NCI-H1436 treated with DMSO at 0.1 percent for 48 hours (cell line): Measurements from ENCODE around the gene DPP10.

ENCODE experiments used
- DNase-seq: peaks from one replicate; lab custom pipeline; 2025; lab: John Stamatoyannopoulos, UW

DPP10 gene

DNA sequence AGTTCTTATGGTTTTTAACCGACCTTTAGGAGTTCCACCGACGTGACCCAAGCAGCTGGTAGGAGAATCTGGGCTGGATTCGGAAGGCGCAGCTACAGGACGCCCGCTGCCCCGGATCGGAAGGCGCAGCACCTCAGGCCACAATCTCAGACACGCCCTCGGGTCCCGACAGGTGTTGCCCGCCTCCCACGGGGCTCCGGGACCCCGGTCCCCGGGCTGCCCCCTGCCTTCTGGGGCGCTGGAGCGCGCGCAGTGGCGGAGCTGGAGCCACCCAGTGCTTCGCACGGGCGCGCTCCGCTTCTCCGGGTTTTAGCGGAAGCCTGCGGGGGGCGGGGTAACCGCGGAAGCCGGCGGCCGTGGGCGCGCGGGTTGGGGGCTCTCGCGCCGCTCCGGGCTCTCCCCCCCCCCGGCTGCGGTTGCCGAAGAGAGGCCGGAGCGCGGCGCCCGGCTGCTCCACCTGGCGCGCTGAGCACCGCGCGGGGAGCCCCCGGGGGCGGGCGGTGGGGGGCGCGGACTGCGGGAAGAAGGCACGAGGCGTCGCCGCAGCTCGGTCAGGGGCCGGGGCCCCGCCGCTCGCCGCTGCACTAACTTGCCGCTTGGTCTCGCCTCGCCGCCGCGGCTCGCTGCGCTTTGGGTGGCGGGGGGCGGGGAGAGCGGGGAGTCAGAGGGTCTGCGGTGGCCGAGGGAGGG lies 718.8 kb downstream of the DPP10 start:
- peak; percentile 24 for DNase-seq

DNA sequence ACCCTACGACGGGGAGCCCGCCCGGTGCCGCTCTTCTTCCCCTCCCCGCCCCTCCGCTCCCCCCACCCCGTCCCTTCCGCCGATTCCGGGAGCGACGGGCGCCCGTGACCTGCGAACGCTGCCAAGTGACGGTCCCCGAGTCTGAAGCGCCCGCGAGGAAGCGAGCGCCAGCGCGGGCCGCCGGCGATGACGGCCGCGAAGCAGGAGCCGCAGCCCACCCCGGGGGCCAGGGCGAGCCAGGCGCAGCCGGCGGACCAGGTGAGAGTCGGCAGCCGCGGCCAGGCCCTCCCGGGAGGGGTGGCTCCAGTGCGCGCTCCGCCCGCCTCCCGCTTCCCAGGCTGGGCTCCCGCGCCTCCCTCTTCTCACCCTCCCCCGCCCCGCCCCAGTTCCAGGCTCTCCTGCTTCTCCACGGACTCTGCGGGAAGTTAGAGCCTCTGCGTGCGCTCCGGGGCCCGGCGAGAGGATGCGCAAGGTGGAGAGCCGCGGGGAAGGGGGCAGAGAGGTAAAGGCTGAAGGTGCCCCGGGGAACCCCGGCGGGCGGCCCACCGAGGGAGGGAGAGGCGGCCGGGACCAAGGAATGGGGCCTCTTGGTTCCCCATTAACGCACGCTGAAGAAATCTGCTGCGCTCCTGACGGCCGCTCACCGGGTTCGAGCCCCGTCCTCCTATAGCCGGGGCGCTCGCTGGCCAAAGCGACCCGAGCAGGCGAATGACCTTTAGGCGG lies 719.5 kb downstream of the DPP10 start:
- no peak for DNase-seq

DNA sequence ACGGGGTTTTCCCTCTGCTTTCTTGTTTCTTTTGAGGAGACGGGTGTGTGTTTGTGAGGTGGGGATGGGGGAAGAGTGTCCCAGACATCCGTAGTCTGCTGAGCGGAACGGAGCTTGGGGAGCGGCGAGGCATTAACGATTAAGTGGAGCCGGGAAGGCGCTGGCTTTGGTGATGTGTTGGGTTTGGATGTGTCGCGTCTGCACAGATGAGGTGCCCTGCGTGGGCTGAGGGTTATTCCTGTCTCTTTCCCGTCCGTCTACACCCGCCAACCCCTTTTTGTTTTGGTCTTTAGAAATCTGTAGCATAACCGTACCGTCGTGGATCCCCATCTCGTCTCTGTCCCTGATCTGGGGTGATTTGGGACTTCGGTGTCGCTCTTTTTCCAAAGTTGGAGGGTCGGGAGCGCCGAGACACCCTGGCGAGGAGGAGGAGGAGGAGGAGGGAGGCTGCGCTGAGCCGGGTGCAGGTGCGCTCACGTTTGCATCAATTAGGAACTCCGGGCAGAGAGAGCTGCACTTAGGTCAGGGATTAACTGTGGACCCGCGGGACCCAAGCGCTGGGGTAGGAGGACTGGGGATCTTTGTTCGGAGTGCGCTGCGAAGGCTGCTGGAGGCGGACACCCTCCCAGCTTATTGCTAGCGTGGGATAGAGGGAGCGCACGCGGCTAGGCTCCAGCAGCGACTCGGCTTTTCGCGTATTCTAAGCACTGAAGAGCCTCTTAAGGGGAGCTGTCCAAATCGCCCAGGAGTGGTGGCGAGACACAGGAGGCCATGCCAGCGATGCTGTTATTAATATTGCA lies 720.3 kb downstream of the DPP10 start:
- no peak for DNase-seq

DNA sequence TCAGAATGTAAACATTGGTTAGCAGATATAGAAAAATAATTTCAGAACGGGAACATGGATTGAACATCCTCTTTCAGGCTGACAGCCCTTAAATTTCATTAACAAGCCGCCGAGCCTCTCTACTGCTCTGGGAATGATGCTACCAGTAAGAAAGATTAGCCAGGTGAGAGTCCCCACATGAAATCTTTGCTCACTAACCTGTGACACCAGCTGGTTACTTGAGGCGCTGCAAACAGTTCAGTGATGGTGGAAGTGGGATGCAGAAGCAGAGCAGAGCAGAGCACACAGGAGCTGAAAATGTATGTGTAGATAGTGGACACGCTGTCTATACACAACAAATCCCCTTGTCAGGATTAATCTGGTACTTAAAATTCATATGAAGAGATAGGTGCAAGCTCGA lies 721.1 kb downstream of the DPP10 start:
- DNase-seq, result no peak

DNA sequence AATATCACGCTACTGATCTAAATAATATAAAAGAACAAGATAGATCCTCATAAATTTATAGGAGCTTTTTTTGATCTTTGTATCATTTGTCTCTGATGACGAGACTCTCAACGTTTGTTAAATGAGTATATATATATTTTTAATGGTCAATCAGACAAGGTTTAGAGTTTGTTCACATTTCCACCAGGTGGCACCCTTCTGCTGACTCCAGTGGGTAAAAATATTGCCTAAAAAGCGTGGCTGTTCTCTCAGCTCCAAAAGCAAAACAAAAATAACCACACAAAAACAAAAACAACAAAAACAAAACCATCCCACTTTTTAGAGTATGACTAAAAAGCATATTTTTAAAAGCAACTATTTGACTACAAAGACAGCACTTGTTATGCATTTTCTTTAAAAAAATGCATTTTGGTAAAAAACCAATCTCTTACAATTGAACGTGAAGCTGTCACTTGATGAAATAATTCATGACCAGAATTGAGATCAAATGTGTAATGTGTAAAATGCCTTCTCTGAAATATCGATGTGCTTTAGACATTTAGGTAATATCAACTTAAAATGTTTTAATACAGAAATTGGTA lies 723.2 kb downstream of the DPP10 start:
- DNase-seq, result no peak

DNA sequence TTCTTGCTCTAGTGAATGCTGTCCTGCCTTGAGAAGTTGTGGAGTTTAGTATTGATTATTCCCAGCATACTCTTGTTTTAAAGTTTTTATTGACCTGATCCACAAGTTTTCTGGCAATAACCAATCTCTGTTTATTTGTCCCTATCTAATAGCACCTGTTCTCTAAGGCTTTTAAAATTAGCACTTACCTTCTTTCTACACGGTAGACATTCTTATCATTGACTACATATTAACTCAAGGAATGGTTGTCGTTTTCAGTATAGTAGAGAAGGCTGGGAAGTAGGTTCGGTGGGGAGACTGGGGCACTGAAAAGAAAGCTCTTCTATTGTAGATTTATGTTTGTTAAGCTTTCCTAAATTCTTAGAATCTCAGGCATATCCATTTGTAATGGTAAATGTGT lies 726.0 kb downstream of the DPP10 start:
- DNase-seq, result no peak

DNA sequence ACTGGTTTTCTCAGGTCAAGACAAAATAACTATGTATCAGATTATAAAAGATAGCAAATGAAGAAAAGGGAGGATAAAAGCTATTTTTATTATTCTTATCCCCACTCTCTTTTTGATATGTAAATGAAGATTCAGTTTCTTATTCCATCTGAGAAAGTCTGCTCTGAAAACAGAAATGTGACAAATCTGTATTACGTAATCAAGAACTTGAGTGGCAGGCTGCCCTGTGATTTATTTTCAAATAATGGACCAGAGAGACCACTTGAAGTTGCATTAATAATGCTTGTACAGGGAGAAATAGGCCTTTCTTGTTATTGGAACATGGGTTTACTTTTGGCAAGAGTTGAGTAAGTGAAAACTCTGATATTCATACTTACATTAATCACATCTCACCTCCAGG lies 727.4 kb downstream of the DPP10 start:
- DNase-seq, result no peak

DNA sequence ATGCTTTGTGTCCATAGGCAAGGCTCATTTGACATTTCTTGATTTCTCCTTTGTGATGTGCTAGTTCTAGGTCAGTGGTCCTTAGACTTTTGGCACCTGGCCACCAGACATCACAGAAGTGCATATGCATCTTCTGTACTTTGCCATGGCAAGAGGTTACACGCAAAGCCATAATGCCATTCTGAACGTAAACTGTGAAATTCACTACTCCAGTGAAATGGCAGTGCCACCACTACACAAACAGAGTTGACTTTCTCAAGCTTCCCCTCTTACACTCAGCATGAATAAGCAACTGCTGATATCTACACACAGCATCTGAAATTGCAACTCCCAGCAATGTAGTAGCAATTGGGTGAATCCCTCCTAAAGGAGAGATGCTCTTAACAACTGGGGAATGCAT lies 729.3 kb downstream of the DPP10 start:
- DNase-seq, result no peak

DNA sequence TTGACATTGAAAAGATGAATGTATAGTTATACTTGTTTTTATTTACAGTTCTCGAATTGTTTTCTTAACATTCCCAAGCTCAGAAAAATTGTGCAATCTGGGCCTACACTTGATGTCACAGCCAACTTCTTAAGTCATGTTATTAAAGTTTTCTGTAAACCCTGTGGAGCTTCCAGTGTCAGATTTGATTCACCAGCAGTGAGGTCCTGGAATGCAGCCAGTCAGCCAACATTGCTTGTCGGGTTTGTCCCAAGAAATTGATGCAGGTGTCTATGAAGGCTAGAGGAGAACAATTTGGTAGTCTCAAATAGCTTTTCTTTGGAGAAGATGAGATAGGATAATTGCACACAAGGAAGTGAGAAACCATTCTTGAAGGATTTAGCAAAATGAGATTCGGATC lies 732.2 kb downstream of the DPP10 start:
- DNase-seq, result no peak

DNA sequence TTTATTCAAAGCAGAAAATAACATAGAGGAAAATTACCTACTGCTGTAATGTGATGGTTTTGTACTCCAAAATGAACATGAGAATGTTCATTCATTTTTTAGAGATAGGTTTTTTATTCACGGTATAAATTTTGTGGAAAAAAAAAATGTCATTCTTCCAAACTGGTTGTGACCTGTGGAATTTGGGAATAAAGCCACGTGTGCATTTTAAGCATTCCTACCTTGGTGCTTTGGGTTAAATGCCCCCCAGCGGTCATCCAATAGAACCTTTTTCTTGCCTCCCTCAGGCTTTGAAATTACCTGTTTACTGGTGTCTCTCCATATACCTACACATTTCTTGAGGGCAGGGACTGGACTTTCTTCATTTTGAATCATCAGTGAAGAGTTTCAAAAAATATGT lies 740.7 kb downstream of the DPP10 start:
- no peak for DNase-seq

DNA sequence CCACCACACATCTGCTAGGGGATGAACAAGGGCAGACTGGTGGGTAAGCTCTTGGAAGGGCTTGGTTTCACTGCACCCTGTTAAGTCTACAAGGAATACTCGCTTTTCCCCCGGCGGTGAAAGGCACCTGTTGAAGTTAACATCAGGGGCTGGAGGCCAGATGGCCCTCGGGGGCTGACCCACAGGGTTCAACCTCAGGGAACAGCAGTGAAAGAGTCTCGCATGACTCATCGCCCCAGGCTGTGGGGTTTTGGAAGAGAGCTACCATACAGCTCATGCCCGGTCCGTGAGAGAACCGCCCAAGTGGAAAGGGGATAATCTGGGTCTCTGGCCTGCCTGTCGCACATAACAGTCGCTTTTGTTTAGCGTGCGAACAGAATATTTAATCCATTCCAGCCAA lies 748.0 kb downstream of the DPP10 start:
- DNase-seq, result no peak

DNA sequence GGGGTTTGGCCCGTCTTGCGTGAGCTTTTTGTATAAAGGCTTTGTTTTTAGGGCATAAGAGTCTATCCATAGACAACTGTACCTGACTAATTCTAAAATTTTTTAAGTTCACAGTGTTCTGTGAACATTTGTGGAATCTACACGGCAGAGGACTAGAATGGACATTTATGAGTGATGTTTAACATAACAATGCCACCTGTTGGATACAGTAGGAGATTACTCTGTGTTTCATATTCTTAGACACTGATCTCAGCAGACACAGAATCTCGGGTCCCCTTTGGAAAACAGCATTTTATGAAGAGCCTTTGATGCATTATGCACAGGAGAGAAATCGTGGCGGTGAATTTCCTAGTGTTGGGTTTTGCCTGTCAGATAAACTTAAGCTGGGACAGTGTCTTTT lies 752.2 kb downstream of the DPP10 start:
- no peak for DNase-seq

DNA sequence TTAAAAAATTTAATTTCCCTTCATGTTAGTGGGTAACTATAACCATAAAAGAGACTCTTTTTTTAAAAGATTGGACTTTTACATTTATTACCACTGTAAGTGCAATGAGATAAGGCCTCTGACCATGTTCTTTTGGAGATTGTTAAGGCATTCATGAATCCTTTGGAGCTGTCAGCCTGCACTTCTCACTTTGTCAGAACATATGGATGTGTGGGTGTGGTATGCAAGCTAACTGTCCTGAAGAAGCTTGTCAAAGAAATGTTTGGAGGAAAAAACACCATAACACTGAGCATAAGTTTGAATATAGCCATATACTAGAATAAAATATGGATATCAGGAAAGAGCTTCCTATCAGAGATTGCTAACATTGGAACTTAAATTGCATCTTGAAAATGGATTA lies 754.1 kb downstream of the DPP10 start:
- no peak for DNase-seq

DNA sequence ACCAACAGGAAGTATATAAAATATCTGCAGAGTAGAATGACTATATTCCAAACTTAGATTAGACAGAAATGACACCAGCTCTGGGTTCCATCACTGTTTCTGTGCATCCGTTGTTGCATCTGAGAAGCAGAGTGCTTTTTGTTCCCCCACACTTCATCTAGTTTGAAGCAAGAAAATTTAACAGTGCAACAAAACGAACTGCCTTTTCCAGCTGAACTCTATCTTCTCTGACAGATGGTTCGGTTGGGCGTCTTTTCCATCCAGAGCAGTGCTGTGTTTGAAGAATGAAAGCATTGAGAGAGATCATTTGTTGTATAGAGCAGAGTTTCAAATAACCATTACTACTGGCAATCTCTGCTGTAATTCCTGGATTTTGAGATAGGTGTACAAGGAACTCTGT lies 757.5 kb downstream of the DPP10 start:
- DNase-seq, result no peak

DNA sequence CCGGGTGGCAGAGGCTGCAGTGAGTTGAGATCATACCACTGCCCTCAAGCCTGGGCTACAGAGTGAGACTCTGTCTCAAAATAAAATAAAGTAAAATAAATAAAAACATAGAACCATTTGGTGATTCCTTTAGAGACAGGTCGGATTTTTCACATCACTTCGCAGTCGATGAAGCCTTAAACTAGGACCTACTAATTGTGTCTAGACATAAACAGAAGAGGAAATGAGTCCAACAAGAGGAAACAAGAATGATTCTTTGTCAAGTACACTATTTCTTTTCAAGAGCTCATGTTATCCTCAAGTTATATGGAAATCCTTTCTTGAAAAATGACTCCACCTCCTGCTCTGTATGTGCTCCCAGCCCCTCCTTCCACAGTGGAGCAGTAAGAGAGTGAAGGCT lies 758.9 kb downstream of the DPP10 start:
- no peak for DNase-seq

DNA sequence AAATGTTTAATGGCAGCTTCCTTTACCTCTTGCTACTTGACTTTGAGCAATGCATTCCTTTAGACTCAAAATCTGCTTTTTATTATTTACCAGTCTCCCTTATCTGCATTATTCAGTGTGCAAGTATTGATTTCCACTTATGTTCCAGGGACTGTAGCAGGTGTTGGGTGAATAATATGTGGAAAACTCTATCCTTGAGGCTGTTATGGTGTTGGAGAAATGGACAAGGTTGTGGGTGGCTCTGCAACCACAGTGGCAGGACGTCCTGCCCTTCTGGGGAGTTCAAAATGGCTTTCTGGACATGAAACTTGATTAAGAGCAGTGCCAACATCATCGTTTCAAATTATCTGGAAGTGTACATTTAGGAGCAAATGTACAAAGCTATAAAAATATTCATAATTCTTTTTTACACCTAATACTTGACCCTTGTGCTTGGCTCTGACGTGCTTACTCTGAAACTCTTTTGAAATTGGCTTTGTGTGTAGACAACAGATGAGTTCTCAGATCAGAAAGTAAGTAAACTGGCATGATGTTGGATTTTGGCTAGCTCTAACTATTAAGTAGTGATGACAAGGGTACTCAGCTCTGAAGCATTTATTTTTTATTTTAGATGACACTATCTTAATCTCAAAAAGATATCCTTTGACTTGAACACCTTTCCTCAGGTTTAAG lies 766.2 kb downstream of the DPP10 start:
- no peak for DNase-seq

DNA sequence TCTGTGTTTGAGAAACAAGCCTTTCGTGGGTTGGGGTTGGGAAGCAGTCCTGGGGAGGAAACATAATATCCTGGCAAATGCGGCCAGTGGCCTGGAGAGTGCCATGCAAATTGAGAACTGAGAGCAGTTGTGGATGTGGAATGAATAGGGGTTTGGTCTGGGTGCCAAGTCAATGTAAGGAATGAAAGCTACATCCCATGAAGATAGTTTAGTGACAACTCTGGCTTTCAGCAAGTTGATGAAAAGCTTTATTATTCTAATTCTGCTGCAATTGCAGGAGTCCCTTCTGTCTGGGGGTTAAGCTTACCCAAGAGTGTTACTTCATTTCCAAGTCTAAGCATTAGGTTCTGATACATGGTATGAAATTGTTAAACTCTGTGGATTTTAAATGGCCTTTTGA lies 771.6 kb downstream of the DPP10 start:
- no peak for DNase-seq

DNA sequence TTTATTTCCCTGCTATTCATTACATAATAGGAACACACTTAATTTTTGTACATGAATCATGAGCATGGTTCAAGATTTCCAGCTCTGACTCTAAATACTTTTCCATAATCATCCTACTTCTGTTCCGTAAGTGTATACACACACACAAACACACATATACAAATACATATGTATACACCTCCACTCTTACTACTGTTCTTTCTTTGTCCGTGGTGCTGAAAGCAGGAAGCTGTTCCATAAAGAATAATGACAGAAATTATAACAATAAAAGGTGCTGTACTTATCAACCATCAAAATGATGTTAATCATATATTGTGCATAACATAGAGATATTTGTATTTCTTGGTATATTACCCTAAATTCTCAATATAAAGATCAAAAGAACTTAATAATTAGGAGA lies 776.9 kb downstream of the DPP10 start:
- no peak for DNase-seq

DNA sequence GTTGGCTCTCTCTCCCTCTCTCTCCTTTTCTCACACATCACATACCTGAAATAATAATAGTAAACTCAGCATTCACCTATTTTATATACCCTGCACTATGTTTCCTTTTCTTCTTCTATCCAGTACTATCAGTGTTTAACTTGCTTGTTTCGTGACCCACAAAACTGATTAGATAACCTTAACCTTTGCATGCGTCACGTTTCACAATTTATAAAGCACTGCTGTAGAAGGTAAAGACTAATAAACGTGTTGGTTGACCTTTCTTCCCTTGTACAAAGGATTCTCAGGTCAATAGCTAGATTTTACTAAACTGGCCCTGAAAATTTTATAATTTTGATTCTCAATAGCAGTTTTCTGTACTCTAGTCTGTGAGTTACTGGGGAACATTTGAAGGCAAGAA lies 791.7 kb downstream of the DPP10 start:
- no peak for DNase-seq

DNA sequence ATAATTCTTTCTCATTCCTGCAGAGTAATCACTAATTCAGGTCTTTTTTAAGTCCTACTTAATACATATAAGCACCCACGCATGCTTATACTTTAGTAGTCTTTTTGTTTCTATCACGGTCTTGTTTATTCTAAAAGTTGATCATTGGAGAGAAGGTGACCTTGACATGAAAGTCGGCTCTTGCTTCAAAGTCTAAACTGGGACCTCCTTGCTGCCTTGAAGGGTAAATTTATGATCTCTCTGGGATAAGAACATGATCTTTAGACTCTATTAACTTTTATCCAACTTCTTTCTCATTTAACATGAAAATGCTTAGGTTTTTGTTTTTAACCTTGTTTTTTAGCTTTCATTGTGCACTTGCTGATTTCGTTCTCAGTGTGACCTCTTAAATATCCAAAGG lies 792.3 kb downstream of the DPP10 start:
- no peak for DNase-seq

DNA sequence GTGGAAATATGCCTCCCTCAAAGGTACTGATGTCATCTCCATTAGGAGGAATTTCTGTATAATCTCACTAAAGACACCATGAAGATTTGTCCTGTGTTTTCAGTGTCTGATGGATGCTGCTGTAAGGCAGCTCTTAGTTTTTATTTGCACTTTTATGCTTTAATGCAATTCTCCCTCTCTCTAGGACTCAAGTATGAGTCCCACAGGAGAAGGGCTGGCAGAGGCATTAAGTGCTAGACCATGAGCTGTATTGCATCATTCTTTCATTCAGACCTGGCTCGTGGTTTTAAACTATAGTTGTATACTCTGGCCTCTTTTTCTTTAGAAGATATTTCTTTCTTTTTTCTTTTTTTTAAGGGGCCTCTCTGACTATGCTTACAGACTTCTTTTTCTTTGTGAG lies 805.6 kb downstream of the DPP10 start:
- no peak for DNase-seq

DNA sequence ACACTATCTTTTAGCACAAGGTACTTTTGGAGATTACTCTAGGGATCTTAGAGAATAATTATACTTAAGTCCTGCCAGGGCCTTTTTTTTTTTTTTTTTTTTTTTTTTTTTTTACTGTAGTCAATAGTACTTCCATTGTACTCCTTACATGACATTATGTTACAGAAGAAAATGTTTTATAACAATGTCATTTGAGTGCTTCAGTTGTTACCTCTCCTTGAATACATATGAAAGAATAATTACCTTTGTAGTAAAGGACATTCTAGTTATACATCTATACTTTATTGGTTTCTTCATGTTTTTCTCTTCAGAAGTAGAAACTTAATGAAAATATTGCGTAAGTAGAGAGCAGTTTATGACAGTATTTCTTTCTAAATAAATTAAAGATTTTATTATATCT lies 834.9 kb downstream of the DPP10 start:
- no peak for DNase-seq
